Hindlimb muscle (tissue), 1 donor: ENCODE measurements around the gene DXO. TPM values are rescaled to one million over a fixed set of nuclear protein-coding genes. Genes with fewer than 3 reads are reported as not detected.
A peak's percentile ranks its signal among the peaks of the same experiment; 100 is the strongest.
"Not testable (repeated sequence)": the region's sequence is repeated elsewhere in the genome, so short reads cannot be mapped to it uniquely, and the experiment has no call there.

Experiments used
- DNase-seq: peaks from one replicate; pipeline ENCODE4 v3.0.0-alpha.2; 2013
- polyA plus RNA-seq: library from polyadenylated mRNA; unstranded; fragments of 120-200 nt; gene quantifications from one replicate; pipeline ENCODE4 v1.2.1, GENCODE V29; 2013; ENCODE audit not compliant: insufficient read length

The DXO gene
- polyA plus RNA-seq, 1 donor = 16.8 TPM

- no peak for DNase-seq
These were observed 15.1 kb downstream of the DXO start for GRCh38 chr6:31956796-31957195.

GRCh38 chr6:31954511-31954910, 17.4 kb downstream of the DXO start:
- no peak for DNase-seq

GRCh38 chr6:31952890-31953289, 19.0 kb downstream of the DXO start:
- no peak for DNase-seq

GRCh38 chr6:31952140-31952805, 19.7 kb downstream of the DXO start:
- peak; percentile 35 for DNase-seq

- DNase-seq = no peak
These were observed 21.9 kb downstream of the DXO start for GRCh38 chr6:31949926-31950548.

- DNase-seq = no peak
These were observed 23.1 kb downstream of the DXO start for GRCh38 chr6:31948753-31949413.

- no peak for DNase-seq
These were observed 23.6 kb downstream of the DXO start for GRCh38 chr6:31948306-31948705.

- DNase-seq = no peak
These were observed 24.1 kb downstream of the DXO start for GRCh38 chr6:31947864-31948263.

GRCh38 chr6:31947070-31947675, 24.8 kb downstream of the DXO start:
- DNase-seq = no peak

- no peak for DNase-seq
These were observed 25.5 kb downstream of the DXO start for GRCh38 chr6:31946370-31946885.

GRCh38 chr6:31945507-31946369, 26.2 kb downstream of the DXO start, which contains the start of gene CFB:
TSS of gene CFB (plus strand) at chr6:31946095. CDS start at chr6:31946222, 127 bp downstream.
- DNase-seq = peak; percentile 64

GRCh38 chr6:31945154-31945506, 26.8 kb downstream of the DXO start:
- DNase-seq = no peak

GRCh38 chr6:31943742-31944141, 28.2 kb downstream of the DXO start:
- no peak for DNase-seq

- no peak for DNase-seq
These were observed 31.7 kb downstream of the DXO start for GRCh38 chr6:31940256-31940664.

- DNase-seq = no peak
These were observed 36.1 kb downstream of the DXO start for GRCh38 chr6:31935823-31936222.

- DNase-seq = no peak
These were observed 36.9 kb downstream of the DXO start for GRCh38 chr6:31935021-31935420.

- no peak for DNase-seq
These were observed 38.4 kb downstream of the DXO start for GRCh38 chr6:31933537-31933936.

- DNase-seq = not testable (repeated sequence)
These were observed 39.8 kb downstream of the DXO start for GRCh38 chr6:31932137-31932536.

GRCh38 chr6:31930962-31931361, 41.0 kb downstream of the DXO start:
- no peak for DNase-seq

GRCh38 chr6:31928672-31928939, 43.3 kb downstream of the DXO start:
- no peak for DNase-seq

GRCh38 chr6:31927863-31928671, 43.9 kb downstream of the DXO start:
- no peak for DNase-seq
